A204.1 (cell line): Measurements from ENCODE around the gene YTHDC2.
A peak's percentile ranks its signal among the peaks of the same experiment; 100 is the strongest.
"Not testable (repeated sequence)": the region's sequence is repeated elsewhere in the genome, so short reads cannot be mapped to it uniquely, and the experiment has no call there.

ENCODE experiments used
- FAIRE-seq: peaks from 2 replicates; lab custom pipeline; 2012; peaks lifted over from hg19 to GRCh38; lab: Jason Lieb, UNC

Gene YTHDC2

GRCh38 chr5:113520429-113520828 is 6.9 kb downstream of the YTHDC2 start:
- peak; percentile 34 for FAIRE-seq

- no peak for FAIRE-seq
These were observed 7.4 kb downstream of the YTHDC2 start for GRCh38 chr5:113520899-113521298.

GRCh38 chr5:113523168-113523567 is 9.7 kb downstream of the YTHDC2 start:
- peak; percentile 54 for FAIRE-seq

GRCh38 chr5:113524927-113525326 is 11.4 kb downstream of the YTHDC2 start:
- no peak for FAIRE-seq

- no peak for FAIRE-seq
These were observed 12.9 kb downstream of the YTHDC2 start for GRCh38 chr5:113526421-113526820.

GRCh38 chr5:113527746-113528145 is 14.3 kb downstream of the YTHDC2 start:
- no peak for FAIRE-seq

- no peak for FAIRE-seq
These were observed 18.1 kb downstream of the YTHDC2 start for GRCh38 chr5:113531481-113532159.

GRCh38 chr5:113538313-113538712 is 24.8 kb downstream of the YTHDC2 start:
- no peak for FAIRE-seq

GRCh38 chr5:113546703-113547183 is 33.2 kb downstream of the YTHDC2 start:
- FAIRE-seq: no peak

GRCh38 chr5:113548396-113548795 is 34.9 kb downstream of the YTHDC2 start:
- FAIRE-seq: no peak

GRCh38 chr5:113552137-113552536 is 38.6 kb downstream of the YTHDC2 start:
- no peak for FAIRE-seq

- FAIRE-seq: no peak
These were observed 39.1 kb downstream of the YTHDC2 start for GRCh38 chr5:113552620-113553019.

- FAIRE-seq: no peak
These were observed 49.4 kb downstream of the YTHDC2 start for GRCh38 chr5:113562828-113563400.

- no peak for FAIRE-seq
These were observed 55.9 kb downstream of the YTHDC2 start for GRCh38 chr5:113569396-113569795.

- no peak for FAIRE-seq
These were observed 59.2 kb downstream of the YTHDC2 start for GRCh38 chr5:113572716-113573115.

- FAIRE-seq: no peak
These were observed 60.9 kb downstream of the YTHDC2 start for GRCh38 chr5:113574417-113574816.

GRCh38 chr5:113575074-113575473 is 61.6 kb downstream of the YTHDC2 start:
- FAIRE-seq: no peak

- FAIRE-seq: no peak
These were observed 64.6 kb downstream of the YTHDC2 start for GRCh38 chr5:113578091-113578490.

GRCh38 chr5:113581388-113581787 is 67.9 kb downstream of the YTHDC2 start:
- FAIRE-seq: no peak

GRCh38 chr5:113598150-113598549 is 84.7 kb downstream of the YTHDC2 start:
- FAIRE-seq: peak; percentile 49

- FAIRE-seq: no peak
These were observed 85.4 kb downstream of the YTHDC2 start for GRCh38 chr5:113598926-113599325.

GRCh38 chr5:113600255-113600905 is 86.9 kb downstream of the YTHDC2 start:
- FAIRE-seq: no peak

- no peak for FAIRE-seq
These were observed 87.9 kb downstream of the YTHDC2 start for GRCh38 chr5:113601423-113601822.

- FAIRE-seq: not testable (repeated sequence)
These were observed 89.8 kb downstream of the YTHDC2 start for GRCh38 chr5:113603246-113603645.
